Glomerular visceral epithelial cell (primary cell): ENCODE measurements around the gene ABCA7.

Source experiments
- DNase-seq: peaks from one replicate; pipeline ENCODE4 v3.0.0-alpha.2; 2016; ENCODE audit errors: extremely low spot score

ABCA7 gene

GRCh38 chr19:1070931-1071791, 31.3 kb downstream of the ABCA7 start:
- DNase-seq, result no peak

DNA sequence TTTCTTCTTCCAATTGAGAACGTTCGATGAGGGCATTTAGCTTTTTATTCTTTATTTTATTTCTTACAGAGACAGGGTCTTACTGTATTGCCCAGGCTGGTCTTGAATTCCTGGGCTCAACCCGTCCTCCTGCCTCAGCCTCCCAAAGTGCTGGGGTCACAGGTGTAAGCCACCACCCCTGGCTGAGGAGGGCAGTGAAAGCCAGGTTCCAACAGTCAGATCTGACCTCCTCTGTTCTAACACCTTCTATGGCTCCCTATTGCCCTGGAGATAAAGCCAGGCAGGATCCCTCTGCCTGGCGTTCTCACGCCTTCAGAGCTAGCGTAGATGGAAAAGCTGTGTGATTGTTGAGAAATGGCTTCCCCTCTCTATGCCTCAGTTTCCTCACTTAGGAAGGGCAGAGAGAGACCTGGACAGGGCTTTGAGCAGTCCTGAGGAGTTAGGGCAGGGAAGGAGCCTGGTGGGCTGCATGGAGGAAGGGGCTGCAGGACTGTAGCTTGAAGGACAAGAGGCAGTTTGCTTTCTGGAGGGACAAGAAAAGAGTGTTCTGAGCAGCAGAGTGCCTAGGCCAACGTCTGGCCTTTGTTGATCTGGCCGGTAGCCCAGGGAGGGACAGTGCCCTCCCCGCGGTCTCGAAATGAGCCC, 32.6 kb downstream of the ABCA7 start:
- no peak for DNase-seq

DNA sequence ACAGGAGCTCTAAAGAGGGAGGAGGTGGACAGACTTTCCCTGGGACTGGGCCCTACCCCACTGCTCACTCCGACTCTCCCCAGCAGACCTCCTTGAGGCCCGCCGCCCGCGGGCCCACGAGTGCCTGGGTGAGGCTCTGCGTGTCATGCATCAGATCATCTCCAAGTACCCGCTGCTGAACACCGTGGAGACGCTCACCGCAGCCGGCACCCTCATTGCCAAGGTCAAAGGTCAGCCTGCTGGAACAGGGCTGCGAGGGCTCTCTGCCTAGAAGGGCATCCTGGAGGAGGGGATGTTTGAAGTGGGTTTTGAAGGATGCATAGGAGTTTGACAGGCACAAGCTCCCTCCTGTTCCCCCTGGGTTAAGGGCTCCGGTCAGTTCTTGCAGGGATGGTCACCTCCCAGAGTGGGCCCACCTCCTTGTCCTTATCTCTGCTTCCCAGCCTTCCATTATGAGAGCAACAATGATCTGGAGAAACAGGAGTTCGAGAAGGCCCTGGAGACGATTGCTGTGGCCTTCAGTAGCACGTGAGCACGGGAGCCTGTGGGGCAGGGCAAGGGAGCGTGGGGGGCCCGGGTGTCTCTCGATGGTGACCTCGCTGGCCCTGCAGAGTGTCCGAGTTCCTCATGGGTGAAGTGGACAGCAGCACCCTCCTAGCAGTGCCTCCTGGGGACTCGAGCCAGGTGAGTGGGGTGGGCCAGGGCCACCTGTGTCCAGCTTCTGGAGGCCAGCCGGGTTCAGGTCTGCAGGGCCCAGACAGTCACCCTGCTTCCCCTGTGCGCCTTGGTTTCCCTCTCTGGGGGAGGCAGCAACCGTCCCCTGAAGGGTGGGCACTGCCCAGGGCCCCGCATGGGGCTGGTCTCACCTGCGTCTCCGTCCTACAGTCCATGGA, 33.4 kb downstream of the ABCA7 start:
- DNase-seq, result no peak

- DNase-seq, result no peak
Measured at GRCh38 chr19:1073956-1074517, 34.1 kb downstream of the ABCA7 start.

GRCh38 chr19:1074544-1075283, 34.8 kb downstream of the ABCA7 start:
- no peak for DNase-seq

GRCh38 chr19:1076046-1076386, 36.1 kb downstream of the ABCA7 start:
- DNase-seq, result no peak

- peak; percentile 56 for DNase-seq
Measured at GRCh38 chr19:1076951-1077350, 37.0 kb downstream of the ABCA7 start.

DNA sequence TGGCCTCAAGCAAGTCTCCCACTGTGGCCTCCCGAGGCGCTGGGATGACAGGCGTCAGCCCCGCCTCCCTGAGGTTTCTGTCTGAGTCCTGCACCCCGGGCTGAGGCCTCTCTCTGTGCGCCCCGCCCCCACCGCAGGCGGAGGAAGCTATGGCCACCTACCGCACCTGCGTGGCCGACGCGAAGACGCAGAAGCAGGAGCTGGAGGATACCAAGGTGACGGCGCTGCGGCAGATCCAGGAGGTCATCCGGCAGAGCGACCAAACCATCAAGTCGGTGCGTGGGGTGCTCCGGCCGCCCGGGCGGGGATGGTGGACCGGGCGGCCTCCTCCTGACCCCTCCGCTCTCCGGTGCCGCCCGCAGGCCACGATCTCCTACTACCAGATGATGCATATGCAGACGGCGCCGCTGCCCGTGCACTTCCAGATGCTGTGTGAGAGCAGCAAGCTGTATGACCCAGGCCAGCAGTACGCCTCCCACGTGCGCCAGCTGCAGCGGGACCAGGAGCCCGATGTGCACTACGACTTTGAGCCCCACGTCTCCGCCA, 39.7 kb downstream of the ABCA7 start:
- DNase-seq, result no peak

DNA sequence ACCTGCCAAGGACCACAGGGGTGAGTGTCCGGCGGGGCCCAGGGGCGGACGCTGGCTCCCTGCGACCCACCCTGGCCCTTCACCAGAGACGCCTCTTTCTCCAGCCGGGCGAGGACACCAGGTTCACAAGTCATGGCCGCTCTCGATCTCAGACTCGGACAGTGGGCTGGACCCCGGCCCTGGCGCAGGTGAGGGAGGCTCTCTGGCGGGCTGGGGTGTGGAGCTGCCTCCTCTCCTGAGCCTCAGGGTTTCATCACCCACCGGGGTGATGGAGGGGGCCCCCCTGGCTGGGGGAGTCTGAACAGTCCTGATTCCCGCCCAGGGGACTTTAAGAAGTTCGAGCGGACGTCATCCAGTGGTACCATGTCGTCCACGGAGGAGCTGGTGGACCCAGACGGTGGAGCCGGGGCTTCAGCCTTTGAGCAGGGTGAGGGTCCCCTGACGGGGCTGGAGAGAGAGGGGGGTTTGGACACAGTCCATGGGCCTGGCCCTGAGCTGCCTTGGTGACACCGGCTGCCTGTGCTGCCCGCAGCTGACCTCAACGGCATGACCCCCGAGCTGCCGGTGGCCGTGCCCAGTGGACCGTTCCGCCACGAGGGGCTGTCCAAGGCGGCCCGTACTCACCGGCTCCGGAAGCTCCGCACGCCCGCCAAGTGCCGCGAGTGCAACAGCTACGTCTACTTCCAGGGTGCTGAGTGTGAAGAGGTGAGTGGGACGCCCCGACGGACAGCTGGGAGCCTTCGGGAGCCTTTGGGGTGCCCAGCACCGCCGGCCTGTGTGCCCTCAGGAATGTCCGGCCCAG, 40.7 kb downstream of the ABCA7 start:
- no peak for DNase-seq

GRCh38 chr19:1081301-1082164, 41.6 kb downstream of the ABCA7 start:
- DNase-seq, result no peak

DNA sequence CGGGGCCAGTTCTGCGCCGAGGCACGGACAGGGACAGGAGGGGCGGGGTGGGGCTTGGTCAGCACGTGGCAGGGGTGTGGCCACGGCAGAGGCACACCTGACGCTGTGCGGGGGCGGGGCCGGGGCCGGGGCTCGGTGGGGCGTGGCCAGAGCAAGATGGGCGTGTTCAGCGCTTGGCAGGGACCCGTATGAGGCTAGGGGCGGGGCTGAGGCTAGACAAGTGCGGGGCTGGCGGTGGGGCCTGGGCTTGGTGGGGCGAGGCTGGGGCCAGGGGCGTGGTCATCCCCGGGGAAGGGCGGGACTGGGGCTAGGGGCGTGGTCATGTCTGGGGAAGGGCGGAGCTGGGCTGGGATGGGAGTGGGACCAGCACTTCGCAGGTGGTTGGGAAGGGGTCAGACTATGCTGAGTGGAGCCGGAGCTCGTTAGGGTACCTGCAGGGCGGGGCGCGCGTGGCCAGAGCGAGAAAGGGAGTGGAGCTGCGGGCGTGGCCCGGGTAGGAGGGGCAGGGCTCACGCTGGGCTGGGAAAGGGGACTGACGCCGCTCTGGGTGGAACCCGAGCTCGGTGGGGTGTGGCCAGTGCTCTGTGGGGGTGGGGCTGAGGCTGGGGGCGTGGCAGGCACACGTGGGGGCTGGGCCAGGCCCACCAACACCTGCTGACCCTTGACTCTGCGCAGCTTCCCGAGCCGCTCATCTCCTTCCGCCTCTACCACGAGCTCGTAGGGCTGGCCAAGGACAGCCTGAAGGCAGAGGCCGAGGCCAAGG, 42.4 kb downstream of the ABCA7 start:
- DNase-seq, result no peak

- no peak for DNase-seq
Measured at GRCh38 chr19:1082928-1083816, 43.3 kb downstream of the ABCA7 start.

DNA sequence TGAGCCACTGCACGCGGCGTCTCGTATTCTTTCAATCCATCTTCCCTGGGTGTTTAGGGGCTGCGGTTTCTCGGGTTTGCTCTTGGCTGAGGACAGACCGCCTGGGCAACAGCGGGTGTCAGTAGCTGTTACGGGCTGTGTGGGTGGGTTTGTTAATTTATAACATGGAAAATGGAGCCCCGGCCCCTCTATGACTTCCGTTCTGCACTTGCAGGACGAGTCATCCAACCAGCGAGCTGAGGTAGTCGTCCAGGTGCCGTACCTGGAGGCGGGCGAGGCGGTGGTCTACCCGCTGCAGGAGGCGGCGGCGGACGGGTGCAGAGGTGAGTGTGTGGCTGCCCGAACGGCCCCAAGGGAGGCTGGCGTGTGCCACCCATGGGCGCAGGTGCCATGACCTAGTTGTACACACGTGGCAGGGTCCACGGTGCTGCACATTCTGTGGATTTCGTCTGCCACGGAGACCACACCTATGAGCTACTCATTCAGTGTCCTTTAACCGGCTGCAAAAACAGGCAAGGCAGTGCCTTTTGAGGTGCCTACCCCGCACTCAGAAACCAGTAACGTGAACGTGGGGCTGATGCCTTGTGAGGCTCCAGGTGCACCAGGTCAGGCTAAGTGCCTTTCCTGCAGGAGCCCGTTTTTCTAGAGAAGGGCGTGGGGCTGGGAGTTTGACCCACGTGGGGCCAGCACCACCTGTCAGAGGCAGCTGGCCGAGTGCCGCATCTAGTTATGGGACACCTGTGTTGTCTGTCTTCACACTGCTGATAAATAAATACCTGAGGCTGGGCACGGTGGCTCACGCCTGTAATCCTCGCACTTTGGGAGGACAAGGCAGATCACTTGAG, 44.3 kb downstream of the ABCA7 start:
- peak; percentile 68 for DNase-seq

DNA sequence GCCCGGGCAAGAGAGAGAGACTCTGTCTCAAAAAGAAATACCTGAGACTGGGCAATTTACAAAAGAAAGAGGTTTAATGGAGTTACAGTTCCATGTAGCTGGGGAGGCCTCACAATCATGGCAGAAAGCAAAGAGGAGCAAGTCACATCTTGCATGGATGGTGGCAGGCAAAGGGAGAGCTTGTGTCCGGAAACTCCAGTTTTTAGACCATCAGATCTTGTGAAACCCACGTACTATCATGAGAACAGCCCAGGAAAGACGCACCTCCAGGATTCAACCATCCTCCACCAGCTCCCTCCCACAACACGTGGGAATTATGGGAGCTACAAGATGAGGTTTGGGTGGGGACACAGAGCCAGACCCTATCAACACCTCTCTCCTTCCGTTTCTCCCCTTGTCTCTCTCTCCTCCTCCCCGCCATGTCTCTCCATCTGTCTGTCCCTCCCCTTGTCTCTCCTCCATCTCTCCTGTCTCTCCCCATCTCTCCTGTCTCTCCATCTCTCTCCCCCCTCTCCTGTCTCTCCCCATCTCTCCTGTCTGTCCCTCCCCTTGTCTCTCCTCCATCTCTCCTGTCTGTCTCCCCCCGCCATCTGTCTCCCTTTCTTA, 45.2 kb downstream of the ABCA7 start:
- DNase-seq, result no peak

DNA sequence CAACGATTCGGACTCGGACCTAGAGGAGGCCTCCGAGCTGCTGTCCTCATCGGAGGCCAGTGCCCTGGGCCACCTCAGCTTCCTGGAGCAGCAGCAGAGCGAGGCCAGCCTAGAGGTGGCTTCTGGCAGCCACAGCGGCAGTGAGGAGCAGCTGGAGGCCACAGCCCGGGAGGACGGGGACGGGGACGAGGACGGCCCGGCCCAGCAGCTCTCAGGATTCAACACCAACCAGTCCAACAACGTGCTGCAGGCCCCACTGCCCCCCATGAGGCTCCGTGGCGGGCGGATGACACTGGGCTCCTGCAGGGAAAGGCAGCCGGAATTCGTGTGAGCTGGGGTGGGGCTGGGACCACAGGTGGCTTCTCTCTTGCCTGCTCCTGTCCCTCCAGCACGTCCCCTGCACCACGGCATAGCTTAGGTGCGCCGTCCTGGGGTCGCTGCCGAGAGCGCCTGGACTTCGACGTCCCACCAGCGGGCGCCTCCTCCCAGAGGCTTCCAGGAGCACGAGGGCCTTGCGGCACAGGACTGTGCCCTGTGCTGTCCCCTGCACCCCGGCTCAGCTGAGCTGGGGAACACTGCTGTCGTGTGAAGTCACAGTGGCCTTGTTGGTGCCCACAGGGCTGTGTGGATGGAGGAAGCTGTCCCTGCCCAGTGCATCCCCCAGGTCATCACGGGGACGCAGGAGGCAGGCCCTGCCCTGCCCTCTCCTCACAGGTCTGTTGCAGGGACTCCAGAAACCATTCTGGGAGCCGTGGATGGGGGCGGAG, 46.0 kb downstream of the ABCA7 start:
- no peak for DNase-seq
